GM23338 (cell line): Measurements from ENCODE around the gene FHAD1. TPM values are rescaled to one million over a fixed set of nuclear protein-coding genes. Genes with fewer than 3 reads are reported as not detected.

Experiments
- ATAC-seq: fragments of 200-7000 bp; cut with Tn5 transposase; 3 replicates; pipeline ENCODE4 v1.9.1; 2020
- DNase-seq: peaks from one replicate; pipeline ENCODE4 v3.0.0-alpha.2; 2015; ENCODE audit warnings: low spot score
- H2AFZ ChIP-seq: fragments of 200-600 bp; sonication (generic); 2 replicates; pipeline ENCODE4 v1.8.0; 2016; ENCODE audit warnings: antibody characterized with exemption, mild to moderate bottlenecking, moderate library complexity
- H3F3A ChIP-seq: fragments of 200-600 bp; sonication (generic); replicated peaks from 2 replicates; pipeline ENCODE4 v1.8.0; 2017; ENCODE audit warnings: antibody characterized with exemption, mixed run types, low read depth
- H3K27ac ChIP-seq: fragments of 200-600 bp; sonication (generic); 2 replicates; pipeline ENCODE4 v1.6.1; 2016; ENCODE audit warnings: low read depth
- H3K27me3 ChIP-seq: fragments of 200-600 bp; sonication (generic); 2 replicates; pipeline ENCODE4 v1.8.0; 2016; ENCODE audit warnings: mild to moderate bottlenecking, mixed run types, moderate library complexity; ENCODE audit not compliant: insufficient read depth
- H3K36me3 ChIP-seq: fragments of 200-600 bp; sonication (generic); 2 replicates; pipeline ENCODE4 v1.8.0; 2016; ENCODE audit warnings: mild to moderate bottlenecking; ENCODE audit not compliant: insufficient read depth
- H3K4me1 ChIP-seq: fragments of 200-600 bp; sonication (generic); 2 replicates; pipeline ENCODE4 v1.8.0; 2016; ENCODE audit warnings: mild to moderate bottlenecking, moderate library complexity; ENCODE audit not compliant: insufficient read depth
- H3K4me2 ChIP-seq: fragments of 200-600 bp; sonication (generic); 2 replicates; pipeline ENCODE4 v1.7.1; 2017; ENCODE audit warnings: mixed run types
- H3K4me3 ChIP-seq: fragments of 200-600 bp; sonication (generic); 2 replicates; pipeline ENCODE4 v1.6.1; 2016; ENCODE audit warnings: mixed run types
- H3K79me2 ChIP-seq: fragments of 200-600 bp; sonication (generic); replicated peaks from 2 replicates; pipeline ENCODE4 v1.8.0; 2017; ENCODE audit warnings: mild to moderate bottlenecking; ENCODE audit not compliant: insufficient read depth
- H3K9me2 ChIP-seq: fragments of 200-600 bp; sonication (generic); 2 replicates; pipeline ENCODE4 v1.8.0; 2017; ENCODE audit not compliant: insufficient read depth
- H4K20me1 ChIP-seq: fragments of 200-600 bp; sonication (generic); replicated peaks from 2 replicates; pipeline ENCODE4 v1.8.0; 2017; ENCODE audit warnings: mild to moderate bottlenecking; ENCODE audit not compliant: insufficient read depth
- H3K27ac Mint-ChIP-seq: 2 replicates; pipeline ENCODE4 v1.8.0; 2020; ENCODE audit warnings: inconsistent platforms, mild to moderate bottlenecking, moderate library complexity, mixed read lengths
- H3K27me3 Mint-ChIP-seq: 3 replicates; pipeline ENCODE4 v1.8.0; 2022; ENCODE audit warnings: low read depth, mild to moderate bottlenecking, moderate library complexity, mixed read lengths, inconsistent platforms; ENCODE audit not compliant: insufficient read depth, poor library complexity
- H3K36me3 Mint-ChIP-seq: 3 replicates; pipeline ENCODE4 v1.8.0; 2021; ENCODE audit warnings: low read depth, mild to moderate bottlenecking, inconsistent platforms, moderate library complexity, mixed read lengths
- H3K4me1 Mint-ChIP-seq: 3 replicates; pipeline ENCODE4 v1.8.0; 2020; ENCODE audit warnings: mild to moderate bottlenecking, inconsistent platforms, mixed read lengths
- H3K4me3 Mint-ChIP-seq: 3 replicates; pipeline ENCODE4 v1.8.0; 2021; ENCODE audit warnings: moderate library complexity, mild to moderate bottlenecking, inconsistent platforms, mixed read lengths
- H3K9me3 Mint-ChIP-seq: 3 replicates; pipeline ENCODE4 v1.8.0; 2020; ENCODE audit warnings: moderate library complexity, mild to moderate bottlenecking, inconsistent platforms, mixed read lengths
- CREB1 ChIP-seq: fragments of 250-450 bp; sonication (Bioruptor Pico); IDR thresholded peaks from 2 replicates; pipeline ENCODE4 v1.5.0; 2020; ENCODE audit warnings: low read depth, mild to moderate bottlenecking, moderate library complexity
- CTCF ChIP-seq, 2 experiments: fragments of 200-600 bp in 1 of 2; sonication (generic) in 1 of 2; conservative IDR thresholded peaks; 2 replicates each; pipeline versions ENCODE4 v1.5.1 to v1.6.1; 2016 to 2017; ENCODE audit warnings: antibody characterized with exemption in 2 of 2, low read depth in 2 of 2, mild to moderate bottlenecking in 2 of 2, moderate library complexity in 1 of 2
- ETS1 ChIP-seq: IDR thresholded peaks from 2 replicates; pipeline ENCODE4 v1.6.1; 2016; ENCODE audit warnings: antibody characterized with exemption
- EZH2 ChIP-seq: fragments of 200-600 bp; sonication (generic); IDR thresholded peaks from one replicate; pipeline ENCODE4 v1.8.0; 2017; ENCODE audit warnings: antibody characterized with exemption, mild to moderate bottlenecking, low read depth; ENCODE audit not compliant: unreplicated experiment
- JUNB ChIP-seq: IDR thresholded peaks from one replicate; pipeline ENCODE4 v1.6.1; 2016; ENCODE audit warnings: antibody characterized with exemption; ENCODE audit not compliant: unreplicated experiment
- NANOG ChIP-seq: IDR thresholded peaks from 2 replicates; pipeline ENCODE4 v1.6.1; 2016; ENCODE audit warnings: antibody characterized with exemption, borderline replicate concordance
- REST ChIP-seq: IDR thresholded peaks from one replicate; pipeline ENCODE4 v1.6.1; 2018; ENCODE audit warnings: antibody characterized with exemption; ENCODE audit not compliant: unreplicated experiment
- STAT1 ChIP-seq: IDR thresholded peaks from one replicate; pipeline ENCODE4 v1.6.1; 2016; ENCODE audit warnings: antibody characterized with exemption; ENCODE audit not compliant: unreplicated experiment
- ZNF114 ChIP-seq: fragments of 250-450 bp; sonication (Bioruptor Pico); IDR thresholded peaks from 2 replicates; pipeline ENCODE4 v1.5.0; 2020; ENCODE audit warnings: mild to moderate bottlenecking, moderate library complexity
- ZNF331 ChIP-seq: fragments of 250-450 bp; sonication (Bioruptor Pico); IDR thresholded peaks from 2 replicates; pipeline ENCODE4 v1.5.0; 2020; ENCODE audit warnings: low read depth, mild to moderate bottlenecking, moderate library complexity
- polyA plus RNA-seq: library from polyadenylated mRNA; unstranded; fragments of >200 nt; fragmentation: Nextera tagmentation; extraction: Ambion mirVana; gene quantifications from 2 replicates; pipeline ENCODE4 v1.2.1, GENCODE V29; 2016
- total RNA-seq: library from RNA; depleted of rRNA; stranded (reverse); fragments of >200 nt; shearing (Covaris generic); gene quantifications from 2 replicates; pipeline ENCODE4 v1.2.3, GENCODE V29; 2014

The FHAD1 gene
- total and polyA plus RNA-seq, 2 experiments from 2014 or later: 1.8 to 3.3 TPM

- TF ChIP-seq REST (no peak), CREB1 (no peak), JUNB (no peak), STAT1 (no peak), ETS1 (no peak), CTCF (conservative IDR thresholded peaks at IDR 0.05; ENCODE audit: low read depth in 2 of 2) (no peak), ZNF114 (CRISPR knock-in tag) (no peak), ZNF331 (CRISPR knock-in tag) (no peak), EZH2 (no peak)
Measured at GRCh38 chr1:15351310-15351709, 104.3 kb downstream of the FHAD1 start (continued).

- Mint-ChIP-seq H3K4me3 (no peak overlapping the region), H3K4me1 (0 out of 3 replicates have a peak, but pooled peaks cover 4% of the 10 kb centered on the region), H3K36me3 (no peaks in the 10 kb centered on the region), H3K9me3 (no peaks in the 10 kb centered on the region), H3K27ac (no peak overlapping the region), H3K27me3 (peaks cover 8% of the 10 kb centered on the region)
- Histone ChIP-seq H3F3A (no peaks in the 10 kb centered on the region), H2AFZ (no peak overlapping the region), H3K9me2 (no peaks in the 10 kb centered on the region), H3K4me1 (no peaks in the 10 kb centered on the region), H3K4me2 (no peak overlapping the region), H4K20me1 (no peaks in the 10 kb centered on the region), H3K27me3 (no peaks in the 10 kb centered on the region), H3K4me3 (no peak overlapping the region), H3K27ac (no peak overlapping the region), H3K79me2 (no peaks in the 10 kb centered on the region), H3K36me3 (no peaks in the 10 kb centered on the region)
- ATAC-seq: no peak
- no peak for DNase-seq
- TF ChIP-seq ZNF331 (CRISPR knock-in tag): no peak
- TF ChIP-seq ETS1: no peak
- TF ChIP-seq NANOG: no peak
Measured at GRCh38 chr1:15352128-15352957, 105.3 kb downstream of the FHAD1 start.
